GM12874 (cell line): ENCODE data around the gene MYADM.

Experiments
- TF ChIP-seq, protein P1 (sequence below): IDR thresholded peaks from 2 replicates; pipeline ENCODE4 v1.5.1; 2011; ENCODE audit warnings: low read depth, mild to moderate bottlenecking, control low read depth, low read length, moderate library complexity; ENCODE audit not compliant: insufficient read depth

Gene MYADM

GRCh38 chr19:53892981-53893325 lies 25.3 kb downstream of the MYADM start:
- TF ChIP-seq, protein P1, sequence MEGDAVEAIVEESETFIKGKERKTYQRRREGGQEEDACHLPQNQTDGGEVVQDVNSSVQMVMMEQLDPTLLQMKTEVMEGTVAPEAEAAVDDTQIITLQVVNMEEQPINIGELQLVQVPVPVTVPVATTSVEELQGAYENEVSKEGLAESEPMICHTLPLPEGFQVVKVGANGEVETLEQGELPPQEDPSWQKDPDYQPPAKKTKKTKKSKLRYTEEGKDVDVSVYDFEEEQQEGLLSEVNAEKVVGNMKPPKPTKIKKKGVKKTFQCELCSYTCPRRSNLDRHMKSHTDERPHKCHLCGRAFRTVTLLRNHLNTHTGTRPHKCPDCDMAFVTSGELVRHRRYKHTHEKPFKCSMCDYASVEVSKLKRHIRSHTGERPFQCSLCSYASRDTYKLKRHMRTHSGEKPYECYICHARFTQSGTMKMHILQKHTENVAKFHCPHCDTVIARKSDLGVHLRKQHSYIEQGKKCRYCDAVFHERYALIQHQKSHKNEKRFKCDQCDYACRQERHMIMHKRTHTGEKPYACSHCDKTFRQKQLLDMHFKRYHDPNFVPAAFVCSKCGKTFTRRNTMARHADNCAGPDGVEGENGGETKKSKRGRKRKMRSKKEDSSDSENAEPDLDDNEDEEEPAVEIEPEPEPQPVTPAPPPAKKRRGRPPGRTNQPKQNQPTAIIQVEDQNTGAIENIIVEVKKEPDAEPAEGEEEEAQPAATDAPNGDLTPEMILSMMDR = no peak

DNA sequence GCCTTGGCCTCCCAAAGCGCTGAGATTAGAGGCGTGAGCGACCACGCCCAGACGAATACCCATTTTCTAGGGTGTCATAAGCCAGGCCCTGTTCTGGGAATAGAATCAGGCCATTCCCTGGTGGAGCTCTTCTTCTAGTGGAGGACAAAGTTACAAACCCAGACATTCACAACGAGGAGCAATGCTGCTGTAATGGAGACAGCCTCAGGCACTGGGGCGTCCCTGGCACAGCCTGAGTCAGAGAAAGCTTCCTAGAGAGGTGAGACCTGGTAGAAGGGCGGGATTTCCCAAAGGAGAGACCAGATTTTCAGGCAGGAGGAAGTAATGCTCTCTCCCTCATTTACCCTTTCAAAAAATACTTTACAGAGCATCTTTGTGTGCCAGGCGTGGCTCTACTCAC lies 27.0 kb downstream of the MYADM start:
- TF ChIP-seq, protein P1 = no peak

DNA sequence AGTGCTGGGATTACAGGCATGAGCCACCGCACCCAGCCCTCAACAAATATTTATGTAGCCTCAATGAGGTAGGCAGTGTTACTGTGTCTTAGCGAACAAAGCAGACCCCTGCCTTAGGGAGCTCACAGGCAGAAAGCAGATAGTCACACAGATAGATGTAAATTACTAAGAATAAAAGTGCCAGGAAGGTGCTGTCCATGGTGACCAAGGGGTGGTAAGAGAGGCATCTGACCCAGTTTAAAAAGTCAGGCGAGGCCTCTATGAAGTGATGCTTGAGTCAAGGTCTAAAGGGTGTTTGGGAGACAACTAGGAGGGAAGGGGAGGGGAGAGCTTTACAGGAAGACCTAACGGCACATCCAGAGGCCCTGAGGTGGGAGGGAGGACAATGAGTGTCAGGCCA lies 29.0 kb downstream of the MYADM start:
- TF ChIP-seq, protein P1 = no peak

- TF ChIP-seq, protein P1 = no peak
These were observed 29.8 kb downstream of the MYADM start for GRCh38 chr19:53897459-53897858.

GRCh38 chr19:53898166-53898565 lies 30.5 kb downstream of the MYADM start:
- TF ChIP-seq, protein P1 = no peak

DNA sequence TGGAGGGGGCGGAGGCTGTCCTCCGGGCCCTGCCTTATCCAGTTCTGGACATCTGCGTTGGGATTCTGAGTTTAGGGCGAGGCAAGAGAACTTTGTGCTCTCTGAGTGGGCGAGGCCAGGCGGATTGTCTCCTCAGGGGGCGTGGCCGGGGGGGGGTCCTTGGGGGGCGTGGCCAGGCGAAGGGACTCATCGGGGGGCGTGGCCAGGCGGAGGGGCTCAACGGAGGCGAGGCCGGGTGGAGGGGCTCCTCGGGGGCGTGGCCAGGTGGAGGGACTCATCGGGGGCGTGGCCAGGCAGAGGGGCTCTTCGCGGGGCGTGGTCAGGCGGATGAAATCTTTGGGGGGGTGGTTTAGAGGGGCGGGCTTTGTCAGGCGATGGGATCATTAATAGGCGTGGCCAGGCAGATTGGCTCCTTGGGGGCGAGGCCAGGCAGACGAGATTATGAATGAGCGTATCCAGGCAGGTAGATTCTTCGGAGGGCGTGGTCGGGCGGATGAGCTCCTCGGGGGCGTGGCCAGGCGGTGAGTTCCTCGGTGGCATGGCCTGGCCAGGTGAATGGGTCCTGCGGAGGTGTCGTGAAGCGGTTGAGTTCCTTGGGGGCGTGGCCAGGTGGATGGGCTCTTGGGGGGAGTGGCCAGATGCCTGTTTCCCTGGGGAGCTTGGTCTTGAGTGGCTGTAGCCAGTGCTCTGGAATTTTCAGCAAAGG lies 31.1 kb downstream of the MYADM start:
- TF ChIP-seq, protein P1 = no peak

DNA sequence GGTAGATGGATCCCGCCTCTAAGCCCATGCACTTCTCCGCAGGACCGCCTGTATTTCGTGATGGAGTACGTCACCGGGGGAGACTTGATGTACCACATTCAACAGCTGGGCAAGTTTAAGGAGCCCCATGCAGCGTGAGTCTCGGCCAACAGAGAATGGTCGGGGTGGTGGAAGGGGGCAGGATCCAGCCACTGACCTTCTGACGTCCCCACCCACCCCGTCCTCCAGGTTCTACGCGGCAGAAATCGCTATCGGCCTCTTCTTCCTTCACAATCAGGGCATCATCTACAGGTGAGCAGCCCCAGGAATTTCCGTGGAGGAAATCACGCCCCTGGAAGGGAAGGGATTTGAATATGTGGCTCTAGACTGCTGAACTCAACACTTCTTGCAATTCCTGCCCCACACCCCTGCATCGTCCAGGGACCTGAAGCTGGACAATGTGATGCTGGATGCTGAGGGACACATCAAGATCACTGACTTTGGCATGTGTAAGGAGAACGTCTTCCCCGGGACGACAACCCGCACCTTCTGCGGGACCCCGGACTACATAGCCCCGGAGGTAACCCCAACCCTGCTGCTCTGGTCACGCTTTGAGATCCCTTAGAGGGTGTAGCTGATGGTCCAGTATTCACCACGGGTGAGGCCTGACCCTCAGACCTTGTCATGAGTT lies 32.6 kb downstream of the MYADM start:
- TF ChIP-seq, protein P1 = no peak
